GM20000 (cell line): ENCODE data around the gene SPG7.
A peak's percentile ranks its signal among the peaks of the same experiment; 100 is the strongest.

Source experiments
- DNase-seq: peaks from one replicate; pipeline ENCODE4 v3.0.0; 2012; ENCODE audit warnings: low spot score
- CTCF ChIP-seq: IDR thresholded peaks from 2 replicates; pipeline ENCODE4 v1.5.1; 2012; ENCODE audit warnings: mild to moderate bottlenecking, control low read depth; ENCODE audit errors: extremely low read depth, missing control alignments

SPG7 gene

GRCh38 chr16:89555265-89555664, 47.1 kb downstream of the SPG7 start:
- DNase-seq = no peak
- TF ChIP-seq CTCF = no peak

- no peak for DNase-seq
- TF ChIP-seq CTCF = no peak
Measured at GRCh38 chr16:89555780-89556179, 47.6 kb downstream of the SPG7 start.

GRCh38 chr16:89556750-89557689, 48.8 kb downstream of the SPG7 start:
- peak; percentile 83 for TF ChIP-seq CTCF
- DNase-seq = peak; percentile 87

GRCh38 chr16:89557690-89558490, 49.7 kb downstream of the SPG7 start:
- no peak for DNase-seq
- no peak for TF ChIP-seq CTCF

GRCh38 chr16:89560378-89561141, 52.4 kb downstream of the SPG7 start, which contains the start of gene RPL13:
Gene RPL13, plus strand, starts transcription at chr16:89560682. Its CDS starts 278 bp downstream, at chr16:89560960.
- DNase-seq = peak; percentile 99
- TF ChIP-seq CTCF = no peak

- TF ChIP-seq CTCF = no peak
- DNase-seq = no peak
Measured at GRCh38 chr16:89561142-89561883, 53.1 kb downstream of the SPG7 start.
